Measurements from ENCODE around the gene HSDL1. TPM values are rescaled to one million over a fixed set of nuclear protein-coding genes. Genes with fewer than 3 reads are reported as not detected.

HSDL1 gene
- total RNA-seq, 1 experiment from 2014 or later: 34.2 TPM

- H2AFZ ChIP-seq (ENCODE audit: low read length): no peak overlapping the region
- no peak overlapping the region for H3K56ac ChIP-seq (ENCODE audit: insufficient read length, low read depth, low read length)
- no peak overlapping the region for H2AK5ac ChIP-seq (ENCODE audit: insufficient read length, low read length)
- Mint-ChIP-seq H3K9me3 (no peaks in the 10 kb centered on the region), H3K36me3 (ENCODE audit: insufficient read depth in 1 of 3, low read depth in 3 of 3) (peaks cover 2 to 26% (median 24%) of the 10 kb centered on the region in 3 experiments; a peak in 5 of 7 replicates), H3K27ac (no peak overlapping the region), H3K4me1 (peaks cover 11 to 12% of the 10 kb centered on the region in 2 experiments), H3K4me3 (no peak overlapping the region), H3K27me3 (ENCODE audit: low read depth) (no peaks in the 10 kb centered on the region)
- H2BK5ac ChIP-seq (ENCODE audit: insufficient read length, low read length): no peak overlapping the region
- no peak overlapping the region for H2BK15ac ChIP-seq (ENCODE audit: low read depth, low read length)
- H3K23ac ChIP-seq (ENCODE audit: insufficient read length, low read depth, low read length): no peak overlapping the region
- WGBS (ENCODE audit: extremely low coverage, insufficient read length, low lambda C conversion rate): no CpG with 5 or more reads among the region's 5 CpGs
- H2BK20ac ChIP-seq (ENCODE audit: low read depth, low read length, poor library complexity, severe bottlenecking): no peak overlapping the region
- no peak overlapping the region for H3K4me2 ChIP-seq (ENCODE audit: insufficient read depth, insufficient read length, low read length)
- no peak overlapping the region for H2BK120ac ChIP-seq (ENCODE audit: low read depth, low read length, poor library complexity, severe bottlenecking)
- no peak overlapping the region for H3K9ac ChIP-seq (ENCODE audit: extremely low read depth, insufficient read length, low read length)
- no peaks in the 10 kb centered on the region for H3K9me3 ChIP-seq (ENCODE audit: control insufficient read depth, low read depth, low read length)
- no peak overlapping the region for H3K4ac ChIP-seq (ENCODE audit: low read depth, low read length)
- H3K14ac ChIP-seq (ENCODE audit: insufficient read depth, low read length): no peak overlapping the region
- DNase-seq: no peak
- no peaks in the 10 kb centered on the region; the same call in 1 of the 2 replicates for H3K4me1 ChIP-seq (ENCODE audit: insufficient read depth, low read length)
- H2BK12ac ChIP-seq (ENCODE audit: insufficient read length, low read depth, low read length): no peak overlapping the region
- no peak overlapping the region for H4K5ac ChIP-seq (ENCODE audit: insufficient read length, low read depth, low read length)
- H4K91ac ChIP-seq (ENCODE audit: insufficient read length, low read depth, low read length): no peak overlapping the region
- H3K79me2 ChIP-seq (ENCODE audit: insufficient read depth, low read length): peaks cover 6% of the 10 kb centered on the region; the same call in 1 of the 2 replicates
- H3T11ph ChIP-seq (ENCODE audit: low read length): no peak overlapping the region
- H3K79me1 ChIP-seq (ENCODE audit: insufficient read depth, low read depth, low read length, poor library complexity, severe bottlenecking): no peaks in the 10 kb centered on the region
- no peak overlapping the region for H3K27ac ChIP-seq (ENCODE audit: insufficient read length, low read depth, low read length)
- H4K8ac ChIP-seq (replicated peaks; ENCODE audit: insufficient read length, low read depth, low read length): no peak overlapping the region
- H3K18ac ChIP-seq (ENCODE audit: insufficient read length, low read depth, low read length): no peak overlapping the region
- no peak for TF ChIP-seq CTCF (conservative IDR thresholded peaks at IDR 0.05)
- no peaks in the 10 kb centered on the region for H4K20me1 ChIP-seq (ENCODE audit: control insufficient read depth, insufficient read depth, insufficient read length)
- H3K23me2 ChIP-seq (ENCODE audit: insufficient read length, low read depth, low read length, poor library complexity, severe bottlenecking): peaks cover 10% of the 10 kb centered on the region
- H3K27me3 ChIP-seq (ENCODE audit: insufficient read depth, low read length): no peaks in the 10 kb centered on the region
Measured at GRCh38 chr16:84120023-84120422, 25.0 kb downstream of the HSDL1 start.

Data from H9 (cell line).